ENCODE data around the gene VSIR. TPM values are rescaled to one million over a fixed set of nuclear protein-coding genes. Genes with fewer than 3 reads are reported as not detected.

VSIR gene
- total RNA-seq, 2 donors from 2014 or later: 14.8 to 17.1 TPM

- no peaks in the 10 kb centered on the region for H3K36me3 ChIP-seq (replicated peaks in 1 of 2; ENCODE audit: insufficient read depth in 1 of 2, low read depth in 2 of 2)
- ATAC-seq (no peak), DNase-seq (no peak)
- H3K27me3 ChIP-seq: no peaks in the 10 kb centered on the region
- H3K4me3 ChIP-seq: no peak overlapping the region
- H3K27ac ChIP-seq: no peak overlapping the region
- intact Hi-C loops (cut with DNase I): no loop called here
- 81 to 82% methylated on average over 13 to 20 of the region's 21 CpGs for WGBS, 2 donors
- H3K9me3 ChIP-seq: no peaks in the 10 kb centered on the region
- peaks cover 9% of the 10 kb centered on the region for H3K4me1 ChIP-seq
- TF ChIP-seq POLR2A (IDR thresholded peaks at IDR 0.05) (no peak), CTCF (IDR thresholded peaks at IDR 0.05) (no peak)
These were observed 34.5 kb upstream of the VSIR start for GRCh38 chr10:71807557-71808510.

- Histone ChIP-seq H3K4me1 (peaks cover under 1% of the 10 kb centered on the region), H3K27me3 (no peaks in the 10 kb centered on the region), H3K27ac (no peak overlapping the region), H3K36me3 (replicated peaks in 1 of 2; ENCODE audit: insufficient read depth in 1 of 2, low read depth in 2 of 2) (no peaks in the 10 kb centered on the region), H3K9me3 (no peaks in the 10 kb centered on the region), H3K4me3 (no peak overlapping the region)
- TF ChIP-seq CTCF (IDR thresholded peaks at IDR 0.05) (no peak), POLR2A (IDR thresholded peaks at IDR 0.05) (no peak)
- intact Hi-C loops (cut with DNase I): no loop called here
- ATAC-seq (no peak), DNase-seq (no peak)
- 88 to 91% methylated on average over 14 to 23 of the region's 23 CpGs for WGBS, 2 donors
These were observed 33.6 kb upstream of the VSIR start for GRCh38 chr10:71806704-71807556.

- DNase-seq (peak in 2 of 4 donors; percentile 49 to 61), ATAC-seq (peak; percentile 59)
- no peaks in the 10 kb centered on the region for H3K9me3 ChIP-seq
- H3K36me3 ChIP-seq (replicated peaks in 1 of 2; ENCODE audit: insufficient read depth in 1 of 2, low read depth in 2 of 2): no peaks in the 10 kb centered on the region
- no peak for TF ChIP-seq POLR2A (IDR thresholded peaks at IDR 0.05)
- TF ChIP-seq CTCF (IDR thresholded peaks at IDR 0.05): no peak
- no peak overlapping the region for H3K4me3 ChIP-seq
- no peaks in the 10 kb centered on the region for H3K27me3 ChIP-seq
- WGBS, 2 donors: 31 to 66% methylated on average over 23 to 38 of the region's 41 CpGs
- H3K27ac ChIP-seq: no peak overlapping the region
- H3K4me1 ChIP-seq: no peaks in the 10 kb centered on the region
- intact Hi-C loops (cut with DNase I): no loop called here
These were observed 32.7 kb upstream of the VSIR start for GRCh38 chr10:71805776-71806703.

- H3K27ac ChIP-seq: no peak overlapping the region
- H3K4me3 ChIP-seq: no peak overlapping the region
- no peaks in the 10 kb centered on the region for H3K27me3 ChIP-seq
- ATAC-seq (no peak), DNase-seq (peak in 1 of 4 donors; percentile 51)
- no peaks in the 10 kb centered on the region for H3K9me3 ChIP-seq
- intact Hi-C loops (cut with DNase I): no loop called here
- no peak for TF ChIP-seq CTCF (IDR thresholded peaks at IDR 0.05)
- no peak for TF ChIP-seq POLR2A (IDR thresholded peaks at IDR 0.05)
- H3K36me3 ChIP-seq (replicated peaks in 1 of 2; ENCODE audit: insufficient read depth in 1 of 2, low read depth in 2 of 2): no peaks in the 10 kb centered on the region
- WGBS, 2 donors: 43 to 51% methylated on average over 4 of the region's 4 CpGs
- no peaks in the 10 kb centered on the region for H3K4me1 ChIP-seq
These were observed 30.8 kb upstream of the VSIR start for GRCh38 chr10:71804077-71804476.
